ENCODE measurements around the gene ABHD14A. TPM values are rescaled to one million over a fixed set of nuclear protein-coding genes. Genes with fewer than 3 reads are reported as not detected.
"Not testable (repeated sequence)": the region's sequence is repeated elsewhere in the genome, so short reads cannot be mapped to it uniquely, and the experiment has no call there.

ABHD14A gene
- polyA plus RNA-seq, 1 donor = 22.3 TPM

DNA sequence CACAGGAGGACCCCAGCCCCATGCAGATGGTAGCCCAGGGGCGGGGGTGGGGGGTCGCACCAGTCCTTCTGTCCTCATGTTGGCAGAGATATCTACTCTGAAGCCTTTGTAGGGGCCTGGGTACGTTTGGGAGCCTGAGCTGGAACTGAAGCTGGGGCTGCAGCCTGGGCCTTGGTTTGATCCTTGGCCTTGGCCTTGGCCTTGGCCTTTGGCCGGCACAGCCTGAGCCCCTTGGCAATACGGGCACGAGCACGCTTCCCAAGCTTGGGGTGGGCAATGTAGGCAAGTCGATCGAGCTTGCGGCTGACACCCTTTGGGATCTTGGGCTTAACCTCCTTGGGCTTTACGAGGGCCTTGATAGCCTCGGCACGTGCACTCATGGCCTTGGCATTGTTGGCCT is 18.8 kb downstream of the ABHD14A start:
- not testable (repeated sequence) for DNase-seq

DNA sequence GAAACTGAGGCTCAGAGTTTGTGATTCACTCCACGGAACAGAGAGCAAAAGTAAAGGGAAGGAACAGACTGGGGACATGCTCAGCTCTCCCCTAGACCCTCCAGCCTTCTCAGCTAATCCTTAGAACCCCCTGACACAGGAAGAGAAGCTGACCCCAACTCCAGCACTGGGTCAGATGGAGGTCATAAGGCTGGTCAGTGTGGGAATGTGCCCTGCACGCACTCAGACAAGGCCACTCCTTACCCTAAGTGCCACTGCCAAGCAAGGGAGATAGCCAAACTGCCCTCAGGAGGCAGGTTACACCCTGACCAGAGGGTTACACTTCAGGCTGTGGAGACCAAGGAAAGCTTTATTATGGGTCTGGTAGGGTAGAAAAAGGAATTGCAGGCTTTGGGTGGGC is 19.7 kb downstream of the ABHD14A start:
- DNase-seq = no peak

GRCh38 chr3:51995346-51996163 is 20.7 kb downstream of the ABHD14A start, which contains the start of gene RPL29:
Gene RPL29, minus strand, starts transcription at chr3:51995895. Its CDS starts 434 bp downstream, at chr3:51995461.
- peak; percentile 94 for DNase-seq

DNA sequence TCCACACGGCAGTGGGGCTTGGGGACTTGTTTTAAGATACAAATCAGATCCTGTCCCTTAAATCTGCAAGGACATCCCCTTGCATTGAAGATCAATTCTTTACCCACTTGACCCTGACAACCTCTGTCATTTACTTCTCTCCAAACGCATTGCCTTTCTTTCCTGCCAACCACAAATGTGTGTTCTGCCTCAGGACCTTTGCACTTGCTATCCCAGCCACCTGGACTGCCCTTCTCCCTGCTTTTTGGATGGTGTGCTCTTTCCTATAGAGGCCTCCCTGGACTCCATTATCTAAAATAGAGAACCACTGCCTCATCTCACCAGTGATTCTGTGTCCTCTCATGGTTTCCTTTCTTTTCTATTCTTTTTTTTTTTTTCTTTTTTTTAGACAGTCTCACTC is 22.3 kb downstream of the ABHD14A start:
- no peak for DNase-seq

DNA sequence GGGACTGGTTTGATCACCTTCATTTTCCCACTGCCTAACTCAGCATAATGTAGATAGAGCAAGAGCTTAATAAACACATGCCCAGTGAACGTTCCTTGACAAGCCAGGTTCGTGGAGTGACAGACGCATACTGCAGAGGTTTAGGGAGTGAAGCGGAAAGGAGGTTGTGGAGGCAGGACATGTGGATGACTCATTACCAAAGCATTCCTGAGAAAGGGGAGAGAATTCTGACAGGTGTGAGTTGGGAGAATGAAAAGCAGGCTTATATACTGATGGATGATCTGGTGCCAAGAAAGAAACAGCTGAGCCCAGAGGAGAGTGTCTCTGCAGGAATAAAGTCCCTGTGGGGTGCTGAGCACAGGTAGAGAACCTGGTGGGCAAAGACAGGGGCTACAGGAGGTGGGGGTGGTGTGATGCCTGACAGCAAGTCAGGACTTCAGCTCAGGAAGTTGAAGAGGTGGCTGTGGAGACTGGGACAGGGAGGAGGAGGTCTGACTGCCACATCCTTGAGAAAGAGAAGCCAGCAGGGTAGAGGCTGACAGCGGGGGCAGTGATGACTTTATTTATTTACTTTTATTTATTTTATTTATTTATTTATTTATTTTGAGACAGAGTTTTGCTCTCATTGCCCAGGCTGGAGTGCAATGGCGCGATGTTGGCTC is 23.2 kb downstream of the ABHD14A start:
- DNase-seq = no peak

- DNase-seq = no peak
Measured at GRCh38 chr3:51998774-51999173, 23.9 kb downstream of the ABHD14A start.

GRCh38 chr3:51999846-52000245 is 25.0 kb downstream of the ABHD14A start:
- no peak for DNase-seq

DNA sequence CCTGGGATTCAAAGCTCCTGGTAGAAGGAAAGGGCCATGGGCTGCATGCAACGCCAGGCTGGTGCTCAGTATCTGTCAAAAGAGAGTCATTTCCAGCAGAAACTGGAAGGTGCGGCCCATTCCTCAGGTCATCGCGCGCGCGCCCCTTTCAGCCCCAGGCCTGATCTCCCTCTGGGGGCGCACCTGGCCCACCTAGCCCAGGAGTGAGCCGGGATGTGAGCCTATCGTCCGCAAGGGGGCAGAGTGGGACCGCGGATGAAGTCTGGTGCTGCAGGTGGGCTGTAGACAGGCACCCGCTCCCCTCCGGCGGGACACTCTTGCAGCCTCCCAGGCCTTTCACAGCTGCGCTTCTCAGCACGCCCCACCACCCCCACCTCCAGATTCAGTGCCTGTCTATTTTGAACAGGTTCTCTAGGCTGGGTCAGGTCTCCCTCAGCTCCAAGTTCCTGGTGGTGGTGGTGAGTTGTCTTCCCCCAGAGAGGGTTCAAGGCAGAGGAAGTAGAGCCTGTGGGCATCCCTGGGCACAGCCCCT is 26.6 kb downstream of the ABHD14A start:
- peak; percentile 83 for DNase-seq

- no peak for DNase-seq
Measured at GRCh38 chr3:52002748-52003147, 27.9 kb downstream of the ABHD14A start.

- DNase-seq = peak; percentile 64
Measured at GRCh38 chr3:52004163-52004787, 29.4 kb downstream of the ABHD14A start.

DNA sequence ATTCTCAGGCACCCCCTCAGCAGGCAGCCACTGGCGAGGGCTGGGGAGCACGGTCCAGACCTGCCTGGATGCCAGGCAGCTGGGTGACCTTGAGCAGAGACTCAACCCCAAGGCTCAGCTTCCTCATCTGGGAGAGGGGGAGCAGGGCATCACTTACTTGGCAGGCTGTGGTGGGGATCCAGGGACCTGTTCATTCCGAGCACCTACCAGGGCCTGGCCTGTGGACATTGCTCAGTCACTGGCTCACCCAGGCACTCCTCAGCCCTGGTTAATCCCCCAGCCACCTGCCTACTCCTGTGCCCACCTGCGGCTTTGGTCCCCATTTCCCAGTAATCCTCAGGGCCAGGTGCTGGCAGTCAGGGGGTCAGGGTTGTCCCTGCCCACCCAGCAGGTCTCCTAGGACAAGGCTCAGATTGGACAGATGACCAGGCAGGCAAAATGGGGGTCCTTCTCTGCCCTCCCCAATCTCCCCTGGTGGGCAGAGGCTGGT is 30.1 kb downstream of the ABHD14A start:
- no peak for DNase-seq

DNA sequence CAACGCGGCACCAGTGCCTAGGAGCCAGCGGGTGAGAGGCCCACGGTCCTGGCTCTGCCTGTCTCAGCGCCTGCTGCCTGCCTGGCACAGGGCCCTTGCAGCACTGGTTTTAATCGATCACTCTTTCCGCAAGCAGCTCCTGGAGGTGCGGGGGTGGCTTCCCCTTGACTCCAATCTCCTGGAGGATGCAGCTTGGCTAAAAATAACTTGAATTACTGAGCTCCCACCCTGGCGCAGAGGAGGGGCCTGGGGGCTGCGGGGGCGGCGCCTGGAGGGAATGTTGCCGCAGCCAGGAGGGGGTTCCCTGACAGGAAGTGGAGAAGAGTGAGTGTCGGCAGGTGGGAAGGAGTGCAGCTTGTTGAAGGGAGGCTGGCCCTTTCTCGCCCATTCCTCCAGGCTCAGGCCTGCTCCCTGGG is 30.7 kb downstream of the ABHD14A start:
- peak; percentile 80 for DNase-seq

DNA sequence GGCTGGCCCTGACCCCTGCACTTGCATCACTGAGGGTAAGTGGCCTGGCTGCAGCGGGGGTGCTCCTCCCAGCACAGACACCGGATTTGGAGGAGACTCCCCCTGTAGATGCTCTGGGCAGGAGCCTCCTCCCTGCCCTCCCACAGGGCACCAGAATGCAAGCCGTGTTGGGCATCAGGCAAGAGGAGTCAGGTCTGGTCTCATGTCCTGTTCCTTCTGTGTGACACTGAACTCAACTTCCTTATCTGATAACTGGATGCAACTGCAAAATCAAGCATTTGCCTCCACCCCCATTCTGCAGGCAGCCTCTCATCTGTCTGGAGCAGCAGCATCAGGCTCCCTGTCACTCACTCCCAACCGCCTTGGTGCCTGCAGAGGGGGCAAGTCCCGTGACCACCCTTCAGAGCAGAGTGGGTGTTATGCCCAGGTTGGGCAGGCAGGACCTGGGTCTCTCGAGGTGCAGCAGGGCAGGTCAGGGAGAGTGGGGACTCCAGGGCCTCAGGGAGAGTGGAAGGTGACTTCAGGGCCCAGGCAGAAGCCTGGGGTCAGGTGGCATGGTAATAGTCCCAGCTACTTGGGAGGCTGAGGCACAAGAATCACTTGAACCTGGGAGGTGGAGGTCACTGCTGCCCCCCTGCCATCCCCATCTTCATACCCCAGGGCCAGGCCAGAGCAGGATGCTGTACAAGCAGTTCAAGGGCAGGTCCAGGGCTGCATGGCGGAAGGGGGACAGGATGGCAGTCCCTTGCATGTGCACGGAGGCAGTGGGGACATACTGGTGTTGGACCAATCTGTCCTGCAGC is 31.4 kb downstream of the ABHD14A start:
- DNase-seq = no peak

GRCh38 chr3:52006820-52007133 is 31.9 kb downstream of the ABHD14A start:
- DNase-seq = no peak

DNA sequence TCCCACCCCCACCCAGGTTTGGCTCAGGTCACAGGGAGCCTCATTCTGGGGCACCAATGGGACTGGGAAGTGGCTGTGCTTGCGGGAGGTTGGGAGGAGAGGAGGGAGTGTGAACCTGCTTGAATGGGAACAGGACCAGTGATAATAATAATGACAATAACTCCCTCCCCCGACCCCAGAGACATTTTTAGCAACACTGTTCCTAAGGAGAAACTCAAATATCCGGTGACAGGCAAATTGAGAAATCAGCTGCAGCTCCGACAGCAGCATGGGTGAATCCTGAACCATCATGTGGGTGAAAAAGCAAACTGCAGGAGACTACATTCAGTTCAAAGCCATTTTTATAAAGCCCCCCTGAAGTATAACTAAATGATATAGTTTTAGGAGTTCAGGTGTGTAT is 32.4 kb downstream of the ABHD14A start:
- DNase-seq = no peak

GRCh38 chr3:52010431-52010830 is 35.6 kb downstream of the ABHD14A start:
- DNase-seq = no peak

DNA sequence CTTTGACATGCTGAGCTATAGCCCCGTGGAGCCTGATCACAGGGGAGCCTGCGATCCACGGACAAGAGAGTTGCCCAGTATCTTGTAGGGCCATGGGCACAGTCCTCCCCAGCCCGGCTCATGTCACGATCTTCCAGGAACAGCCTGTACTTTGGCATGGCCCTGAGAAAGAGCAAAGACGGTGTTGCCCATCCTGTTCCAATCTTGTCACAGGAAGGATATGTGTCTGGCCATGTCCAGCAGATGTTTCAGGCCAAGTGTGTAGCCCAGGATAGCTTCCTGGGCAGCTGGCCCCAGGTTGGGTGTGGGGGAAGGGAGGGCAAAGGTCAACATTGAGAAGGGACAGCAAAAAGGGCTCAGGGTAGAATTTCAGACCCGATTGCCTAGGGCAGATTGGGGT is 37.8 kb downstream of the ABHD14A start:
- no peak for DNase-seq

DNA sequence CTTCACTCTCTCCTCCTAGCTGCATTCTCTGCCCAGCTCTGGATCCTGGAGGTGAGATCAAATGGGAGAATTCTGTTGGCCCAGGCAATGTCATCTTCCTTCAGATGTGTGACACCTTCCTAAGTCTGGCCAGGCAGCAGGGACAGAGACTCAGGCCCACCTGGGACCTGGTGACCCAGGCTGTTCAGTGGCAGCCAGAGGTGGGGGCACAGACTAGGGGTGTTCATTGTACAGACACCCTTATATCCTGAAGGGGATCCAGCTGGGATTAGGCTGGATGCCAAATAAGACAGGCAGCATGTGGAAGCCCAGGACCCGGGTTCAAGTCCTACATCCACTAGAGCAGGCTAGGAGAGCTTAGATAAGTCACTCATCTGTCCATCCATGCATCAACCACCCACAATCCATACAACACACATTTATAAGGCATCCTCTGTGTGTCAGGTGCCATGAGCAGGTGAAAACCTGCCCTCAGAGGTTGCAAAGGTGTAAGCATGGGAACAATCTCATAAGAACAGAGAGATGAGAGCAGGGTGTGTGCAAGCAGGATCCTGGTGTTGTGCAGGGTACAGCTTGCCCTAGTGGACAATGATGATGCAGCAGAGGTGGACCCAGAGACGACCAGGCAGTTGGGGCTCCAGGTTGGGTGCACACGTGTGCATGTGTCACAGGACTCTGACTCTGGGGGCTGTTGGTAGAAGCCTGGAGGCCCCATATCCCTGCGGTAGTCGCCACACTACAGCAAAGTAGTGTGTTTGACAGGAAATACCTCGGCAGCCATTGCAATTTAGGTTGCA is 39.1 kb downstream of the ABHD14A start:
- DNase-seq = no peak

DNA sequence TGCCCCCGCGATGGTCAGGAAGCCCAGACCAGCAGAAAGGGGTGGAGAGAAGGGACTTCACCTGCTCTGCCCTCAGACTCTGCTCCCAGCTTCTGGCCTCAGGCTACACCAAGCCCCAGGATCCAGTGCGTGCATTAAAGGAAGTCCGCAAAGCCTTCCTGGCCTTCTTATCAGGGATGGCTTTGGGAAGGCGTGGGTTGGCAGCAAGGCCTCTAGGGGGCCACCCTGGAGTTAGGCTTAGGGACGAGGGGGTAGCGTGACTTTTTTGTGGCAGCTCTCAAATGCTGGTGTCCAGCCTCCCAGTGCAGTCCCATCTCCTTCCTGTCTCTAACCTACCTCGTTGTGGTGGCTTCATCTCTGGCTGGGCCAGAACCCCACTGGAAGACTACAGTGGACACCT is 39.7 kb downstream of the ABHD14A start:
- no peak for DNase-seq

DNA sequence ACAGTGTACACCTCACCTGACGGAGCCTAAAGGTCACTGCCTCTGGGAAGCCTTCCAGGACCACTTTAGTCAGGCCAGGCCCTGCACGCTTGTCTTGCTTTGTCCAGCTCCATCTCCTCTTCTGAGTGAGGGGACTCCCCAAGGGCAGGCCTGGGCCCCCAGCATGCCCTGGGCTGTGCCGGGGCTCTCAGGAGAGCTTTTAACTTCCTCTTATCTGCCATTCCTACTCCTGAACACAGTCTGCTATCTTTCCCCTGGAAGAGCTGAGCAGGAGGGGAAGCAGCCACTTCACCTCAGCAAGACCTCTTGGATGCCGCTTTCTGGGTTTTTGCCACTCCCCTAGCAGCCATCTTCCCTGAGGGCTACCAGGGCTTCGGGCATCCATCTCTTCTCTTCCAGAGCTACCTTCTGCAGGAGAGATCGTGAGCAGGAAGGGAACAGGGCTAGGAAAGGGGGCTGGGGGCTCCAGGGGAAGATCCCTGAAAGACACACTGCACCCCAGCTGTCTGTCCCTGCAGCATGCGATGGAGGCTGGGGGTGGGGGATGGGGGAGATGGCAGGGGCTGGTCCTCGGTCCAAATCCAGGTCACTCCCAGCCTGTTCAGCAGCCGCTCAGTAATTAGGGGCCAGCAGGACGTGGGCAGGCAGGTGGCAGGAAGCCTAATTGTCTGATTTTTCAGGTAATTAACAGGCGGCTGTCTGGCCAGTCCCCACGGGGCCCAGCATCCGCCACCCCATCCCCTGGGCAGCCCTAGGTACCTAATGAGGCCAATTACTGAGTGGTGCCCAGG is 40.8 kb downstream of the ABHD14A start:
- no peak for DNase-seq
